HG03196 (cell line): ENCODE results near the gene RUNX1.
"Not testable (repeated sequence)": the region's sequence is repeated elsewhere in the genome, so short reads cannot be mapped to it uniquely, and the experiment has no call there.

Experiments
- ATAC-seq: cut with Tn5 transposase; IDR thresholded peaks from one replicate; pipeline ENCODE4 v1.9.1; 2021; ENCODE audit not compliant: unreplicated experiment

The RUNX1 gene

DNA sequence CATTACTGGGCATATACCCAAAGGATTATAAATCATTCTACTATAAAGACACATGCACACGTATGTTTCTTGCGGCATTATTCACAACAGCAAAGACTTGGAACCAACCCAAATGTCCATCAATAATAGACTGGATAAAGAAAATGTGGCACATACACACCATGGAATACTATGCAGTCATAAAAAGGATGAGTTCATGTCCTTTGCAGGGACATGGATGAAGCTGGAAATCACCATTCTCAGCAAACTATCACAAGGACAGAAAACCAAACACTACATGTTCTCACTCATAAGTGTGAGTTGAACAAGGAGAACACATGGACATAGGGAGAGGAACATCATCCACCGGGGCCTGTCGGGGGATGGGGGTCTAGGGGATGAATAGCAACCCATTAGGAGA is 97.2 kb downstream of the RUNX1 start:
- not testable (repeated sequence) for ATAC-seq

DNA sequence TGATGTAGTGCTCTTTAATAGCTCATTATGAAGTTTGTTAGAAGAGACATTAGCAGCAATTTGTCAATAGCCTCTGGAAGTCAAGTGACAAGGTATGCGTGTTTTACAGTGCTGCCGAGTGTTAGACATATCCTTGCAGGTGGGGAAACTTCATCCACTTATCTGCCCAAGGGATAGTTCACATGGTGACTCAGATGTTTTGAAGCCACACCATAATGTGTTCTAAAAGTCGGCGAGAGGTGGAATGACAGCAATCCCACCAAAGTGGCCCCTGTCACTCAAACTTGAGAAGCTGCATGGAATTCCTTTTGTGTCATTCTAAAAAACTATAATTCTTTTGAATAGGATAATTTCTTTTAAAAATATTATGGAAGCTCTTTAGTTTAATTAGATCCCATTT is 98.1 kb downstream of the RUNX1 start:
- ATAC-seq = no peak

DNA sequence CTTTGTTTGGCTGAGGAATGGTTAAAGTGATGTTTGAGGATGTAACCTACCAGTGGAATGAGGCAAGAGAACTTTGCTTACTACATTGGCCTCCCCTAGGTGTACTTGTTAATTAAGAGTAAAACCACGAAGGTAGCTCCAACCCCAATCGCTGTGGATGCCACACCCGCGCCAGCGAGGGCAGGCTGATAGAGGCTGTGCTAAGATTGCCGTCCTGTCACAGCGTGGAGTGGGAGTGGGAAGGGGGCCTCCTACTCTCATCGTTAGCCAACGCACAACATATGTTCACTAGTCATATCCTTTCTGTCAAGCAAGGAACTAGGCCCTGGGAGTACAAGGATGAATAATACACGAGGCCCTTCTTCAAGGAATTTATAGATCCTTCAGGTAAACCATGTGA is 99.6 kb downstream of the RUNX1 start:
- no peak for ATAC-seq

DNA sequence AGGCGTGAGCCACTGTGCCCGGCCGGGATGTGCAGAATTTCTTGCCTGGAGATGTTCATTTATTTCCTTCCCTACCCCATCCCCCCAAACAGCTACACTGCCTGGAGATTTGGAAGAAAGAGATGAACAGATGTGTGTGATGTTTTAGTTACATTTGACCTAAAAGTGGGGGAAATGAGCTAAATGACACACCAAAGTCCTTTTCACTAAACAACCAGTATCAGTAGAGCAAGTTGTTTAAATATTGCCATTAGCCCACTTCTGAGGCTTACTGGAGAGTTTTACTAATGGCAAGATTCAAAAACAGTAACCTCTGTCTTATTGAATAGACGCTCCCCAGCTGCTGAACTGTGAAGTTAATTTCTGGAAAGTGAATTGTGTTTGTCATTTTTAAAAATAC is 100.1 kb downstream of the RUNX1 start:
- no peak for ATAC-seq

DNA sequence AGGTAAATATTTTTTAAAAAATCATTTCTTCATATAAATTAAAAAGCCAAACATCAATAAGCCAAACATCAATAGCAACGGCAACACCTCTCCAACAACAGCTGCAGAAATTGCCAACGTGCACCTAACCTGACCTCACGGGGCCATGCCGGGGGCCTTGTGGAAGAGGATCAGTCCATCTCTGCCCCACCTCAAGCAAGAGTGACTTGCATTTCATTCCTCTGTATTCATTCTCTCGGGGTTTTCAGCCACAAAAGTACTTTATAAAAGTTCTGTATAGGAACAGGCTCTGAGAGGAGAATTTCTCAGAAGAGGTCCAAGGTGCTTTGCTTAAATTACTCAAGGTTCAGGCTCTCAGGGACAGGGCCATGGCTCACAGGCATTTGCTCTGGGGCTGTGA is 100.9 kb downstream of the RUNX1 start:
- ATAC-seq = no peak

DNA sequence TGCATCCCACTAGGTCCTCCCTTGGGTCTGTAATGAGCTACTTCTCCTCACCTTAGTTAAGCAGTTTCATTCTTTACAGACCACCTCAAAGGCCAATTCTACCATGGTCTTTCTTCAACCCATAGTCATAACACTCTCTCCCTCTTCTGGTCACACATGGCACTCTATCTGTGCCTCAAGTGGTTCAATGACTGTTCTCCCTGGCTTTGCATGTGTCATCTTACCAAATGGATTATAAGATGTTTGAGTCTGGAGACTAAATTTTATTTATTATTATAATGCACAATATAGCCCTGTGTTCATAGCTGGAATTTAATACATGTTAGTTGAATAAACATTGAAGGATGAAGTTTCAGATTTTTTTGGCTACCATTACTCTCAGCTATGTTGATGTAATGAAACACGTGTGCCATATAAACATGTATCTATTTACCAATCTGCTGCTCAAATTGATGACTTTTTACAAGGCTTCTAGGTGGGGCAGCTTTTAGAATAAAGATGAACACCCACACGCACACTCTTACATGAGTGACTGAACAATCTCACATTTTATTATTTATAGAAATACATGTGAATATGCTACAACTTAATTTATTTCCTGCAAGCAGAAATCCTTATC is 102.1 kb downstream of the RUNX1 start:
- no peak for ATAC-seq

DNA sequence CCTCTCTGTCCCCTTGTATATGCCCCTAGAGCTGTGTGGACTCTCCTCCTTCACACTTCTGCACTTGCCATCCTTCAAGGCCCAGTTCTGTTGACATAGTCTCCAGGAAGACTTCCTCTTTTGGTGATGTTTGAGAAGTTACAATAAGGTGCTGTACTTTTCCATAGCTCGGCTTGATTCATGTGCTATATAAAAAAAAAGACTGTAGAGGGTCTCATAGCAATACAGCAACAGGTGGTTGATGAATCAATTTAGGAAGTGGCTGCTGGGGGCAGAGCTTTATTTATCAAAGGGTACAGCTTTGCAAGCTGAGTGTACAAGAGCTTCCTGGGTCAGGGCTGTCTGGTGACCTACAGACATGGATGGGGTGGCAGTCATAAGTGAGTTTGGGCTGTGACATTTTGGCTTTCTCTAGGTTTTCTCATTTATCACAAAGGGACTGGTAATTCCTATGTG is 102.7 kb downstream of the RUNX1 start:
- ATAC-seq = no peak

DNA sequence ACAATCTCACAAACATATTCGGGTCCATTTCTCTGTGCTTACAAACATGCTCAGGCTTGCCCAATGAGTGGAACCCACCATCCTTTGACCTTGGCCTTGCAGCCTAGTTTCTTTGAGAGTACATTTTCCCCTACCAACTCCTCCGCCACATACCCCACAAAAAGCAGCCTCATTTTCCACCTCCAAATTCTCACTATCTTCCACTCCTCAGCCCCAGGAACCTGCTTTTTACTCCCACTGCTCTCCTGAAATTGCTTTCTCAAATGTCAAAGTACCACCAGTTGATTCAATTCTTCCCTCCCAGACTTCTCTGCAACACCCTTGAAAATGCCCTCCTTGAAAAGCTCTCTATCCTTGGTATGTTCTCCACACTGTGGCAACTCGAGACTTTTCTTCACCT is 103.8 kb downstream of the RUNX1 start:
- ATAC-seq = no peak

DNA sequence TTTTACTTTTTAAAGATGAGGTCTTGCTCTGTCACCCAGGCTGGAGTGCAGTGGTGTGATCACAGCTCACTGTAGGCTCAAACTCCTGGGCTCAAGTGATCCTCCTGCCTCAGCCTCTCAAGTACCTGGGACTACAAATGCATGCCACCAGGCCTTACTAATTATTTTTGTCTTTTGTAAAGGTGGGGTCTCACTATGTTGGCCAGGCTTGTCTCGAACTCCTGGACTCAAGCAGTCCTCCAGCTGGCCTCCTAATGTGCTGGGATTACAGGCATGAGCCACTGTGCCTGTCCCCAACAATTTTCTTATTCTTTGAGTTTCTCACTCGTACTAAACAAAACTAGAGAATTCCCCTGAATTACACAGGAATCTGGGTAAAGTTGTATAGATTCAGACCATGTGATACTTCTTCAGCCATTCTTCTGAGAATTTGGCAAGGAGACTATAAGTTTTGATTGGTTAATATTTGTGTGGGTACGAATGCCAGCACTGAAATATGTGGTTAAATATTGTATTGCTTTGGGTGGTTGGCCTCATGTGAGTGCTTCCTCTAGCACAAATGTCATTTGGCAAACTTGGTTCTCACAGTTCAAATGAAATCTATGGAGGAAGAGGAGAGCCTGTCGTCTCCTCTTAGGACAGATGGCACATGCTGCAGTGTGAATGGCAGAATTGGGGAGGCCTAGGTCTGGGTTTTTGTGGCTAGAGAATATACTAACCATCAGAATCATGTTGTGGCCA is 104.9 kb downstream of the RUNX1 start:
- no peak for ATAC-seq

DNA sequence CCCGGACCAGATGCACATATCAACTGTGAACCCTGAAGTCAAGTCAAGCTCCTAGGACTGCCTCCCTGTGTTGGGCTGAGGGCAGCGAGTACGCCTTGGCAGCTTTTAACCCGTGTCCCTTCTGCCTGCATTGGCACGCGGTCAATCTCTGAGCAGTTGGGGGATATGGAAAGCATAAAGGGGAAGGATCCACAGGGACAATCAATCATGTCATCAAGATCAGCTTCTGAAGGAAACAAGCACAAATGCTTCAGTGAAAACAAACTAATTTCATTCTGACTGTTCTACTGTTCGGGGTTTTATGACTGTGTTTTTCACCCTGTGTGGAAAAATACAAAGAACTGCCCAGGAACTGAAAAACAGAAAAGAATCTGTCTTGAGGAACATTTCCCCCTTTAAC is 106.2 kb downstream of the RUNX1 start:
- ATAC-seq = no peak

DNA sequence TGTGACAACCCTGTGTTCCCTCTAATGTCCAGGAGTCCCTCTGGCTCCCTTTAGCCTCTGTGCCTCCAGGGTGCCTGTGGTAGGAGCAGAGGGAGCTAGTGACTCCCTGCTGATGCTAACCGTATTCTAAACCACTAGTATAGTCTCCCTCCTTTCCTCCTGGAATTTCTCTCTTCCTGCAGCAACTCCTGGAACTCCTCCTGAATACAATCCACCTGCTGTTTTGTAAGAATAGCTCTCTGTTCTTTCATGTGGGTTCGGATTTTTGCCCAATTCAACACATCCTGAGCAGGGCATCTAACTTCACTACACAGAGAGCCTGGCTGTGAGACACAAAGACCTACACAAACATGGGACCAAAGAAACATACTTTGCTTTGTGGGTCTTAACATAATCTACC is 107.9 kb downstream of the RUNX1 start:
- ATAC-seq = no peak

DNA sequence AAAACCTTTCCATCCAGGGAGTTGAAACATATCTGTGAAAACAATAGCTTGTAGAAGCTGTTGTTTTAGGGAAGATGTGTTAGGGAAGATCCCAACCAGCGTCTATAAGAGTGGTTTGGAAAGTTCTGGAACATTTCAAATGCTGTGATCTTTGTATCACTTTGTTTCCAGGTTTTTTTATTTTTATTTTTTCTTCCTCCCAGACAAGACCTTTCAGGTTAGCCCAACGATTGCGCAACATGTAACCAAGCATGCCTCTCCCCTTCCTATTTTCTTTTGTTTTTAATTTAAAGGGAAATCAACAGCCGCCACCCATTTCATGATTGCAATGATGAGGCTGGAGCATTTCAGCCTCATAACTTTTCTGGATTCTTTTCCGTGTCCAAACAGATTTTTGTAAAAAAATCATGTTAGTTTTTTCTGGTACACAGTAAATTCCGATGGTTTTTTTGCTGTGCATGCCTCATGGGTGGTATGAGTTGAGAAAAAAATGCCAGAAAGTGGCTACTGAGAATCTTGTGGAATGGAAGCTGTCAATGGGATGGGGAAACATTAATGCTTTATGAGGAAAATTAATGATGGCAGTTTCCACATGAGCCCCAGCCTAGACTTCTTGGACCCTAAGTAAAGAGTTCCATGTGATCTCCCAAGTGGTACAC is 109.3 kb downstream of the RUNX1 start:
- no peak for ATAC-seq

DNA sequence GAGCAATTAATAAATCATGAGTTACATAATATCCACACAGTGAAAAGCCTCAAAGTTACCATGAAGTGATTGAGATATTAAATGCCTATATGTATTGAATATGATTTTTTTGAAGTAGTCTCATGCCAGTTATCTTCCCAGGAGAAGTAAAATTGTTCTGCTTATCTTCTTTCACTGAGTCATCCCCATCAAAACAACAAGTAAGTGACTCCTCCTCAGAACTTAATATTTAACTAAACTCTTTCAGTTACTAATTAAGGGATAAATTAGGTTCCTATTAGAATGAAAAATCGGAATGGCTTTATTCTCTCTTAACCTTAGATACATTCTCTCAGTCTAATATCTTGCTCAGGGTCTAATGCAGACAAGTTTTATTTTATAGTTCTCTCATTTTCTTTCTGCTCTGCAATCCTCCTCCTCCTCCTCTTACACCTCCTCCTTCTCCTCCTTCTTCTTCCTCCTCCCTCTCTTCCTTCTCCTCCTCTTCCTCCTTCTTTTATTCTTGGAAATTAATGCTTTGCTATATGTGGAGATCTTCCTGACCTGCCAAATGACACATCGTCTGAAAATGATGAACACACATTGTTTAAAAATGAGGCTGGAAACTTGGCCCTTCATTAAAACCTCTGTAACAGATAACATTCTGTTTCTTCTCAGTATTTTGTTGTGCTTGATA is 110.9 kb downstream of the RUNX1 start:
- no peak for ATAC-seq

DNA sequence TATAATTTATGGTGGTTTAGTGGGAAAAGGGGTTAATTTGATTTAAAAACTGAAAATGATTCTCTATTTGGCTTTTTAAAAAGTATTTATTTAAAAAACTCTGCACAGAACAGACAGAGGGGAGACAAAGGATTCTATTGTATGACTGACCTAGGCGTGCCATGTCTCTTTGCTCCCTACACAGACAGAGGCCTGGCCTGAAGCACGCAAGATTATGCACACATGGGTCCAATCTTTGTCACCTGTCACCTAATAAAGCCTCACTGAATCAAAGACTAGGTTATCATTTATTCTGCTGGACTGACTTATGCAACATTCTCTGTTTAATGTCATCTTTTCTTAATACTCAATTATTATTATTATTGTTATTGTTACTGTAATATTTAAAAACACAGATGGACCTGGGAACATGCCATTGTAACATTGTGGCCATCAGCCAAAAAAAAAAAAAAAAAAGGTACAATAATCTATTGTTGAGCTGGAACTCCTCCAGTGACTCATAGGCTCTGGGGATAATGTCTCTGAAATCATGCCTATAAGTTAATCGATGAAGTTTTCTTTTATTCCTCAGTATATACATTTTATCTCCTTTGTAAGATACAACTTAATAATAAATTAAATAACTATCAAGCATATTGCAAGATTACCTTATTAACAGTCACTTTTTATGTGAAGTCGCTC is 112.1 kb downstream of the RUNX1 start:
- ATAC-seq = no peak

DNA sequence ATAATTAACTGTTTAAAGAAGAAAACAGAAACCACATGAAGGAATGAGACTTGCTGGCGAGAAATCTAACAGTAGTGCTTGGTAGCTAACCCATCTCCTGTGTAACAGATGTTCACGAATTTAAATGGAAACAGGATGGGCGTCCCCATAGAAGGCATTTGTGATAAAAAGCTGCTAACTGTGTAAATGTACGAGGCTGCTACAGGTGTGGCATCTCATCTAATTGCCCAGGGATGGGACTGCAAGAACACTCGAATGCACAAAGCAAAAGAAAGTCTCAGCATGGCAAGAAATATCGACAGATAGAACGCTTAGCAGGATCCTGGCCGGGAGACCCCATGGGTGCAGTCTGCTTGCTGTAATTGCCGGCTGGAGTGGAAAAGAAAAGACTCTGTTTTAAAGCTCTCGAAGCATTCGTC is 112.7 kb downstream of the RUNX1 start:
- ATAC-seq = no peak

DNA sequence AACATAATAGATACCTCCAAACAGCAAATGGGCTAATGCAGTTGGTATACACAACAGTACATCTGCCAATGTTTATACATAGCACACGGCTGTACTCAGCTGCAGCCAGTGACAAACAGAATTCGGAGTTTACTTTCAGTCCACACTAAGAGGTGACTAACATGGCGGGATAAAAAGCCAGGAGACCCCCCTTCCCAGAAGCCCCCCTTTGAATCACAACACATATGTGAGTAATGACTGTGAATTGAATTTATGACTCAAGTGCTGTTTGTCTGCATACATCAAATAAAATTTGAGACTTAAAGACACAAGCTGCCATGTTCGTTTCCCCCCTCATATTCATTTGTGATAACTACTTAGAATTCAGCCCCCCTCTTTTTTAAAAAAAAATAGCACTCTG is 113.2 kb downstream of the RUNX1 start:
- ATAC-seq = no peak

DNA sequence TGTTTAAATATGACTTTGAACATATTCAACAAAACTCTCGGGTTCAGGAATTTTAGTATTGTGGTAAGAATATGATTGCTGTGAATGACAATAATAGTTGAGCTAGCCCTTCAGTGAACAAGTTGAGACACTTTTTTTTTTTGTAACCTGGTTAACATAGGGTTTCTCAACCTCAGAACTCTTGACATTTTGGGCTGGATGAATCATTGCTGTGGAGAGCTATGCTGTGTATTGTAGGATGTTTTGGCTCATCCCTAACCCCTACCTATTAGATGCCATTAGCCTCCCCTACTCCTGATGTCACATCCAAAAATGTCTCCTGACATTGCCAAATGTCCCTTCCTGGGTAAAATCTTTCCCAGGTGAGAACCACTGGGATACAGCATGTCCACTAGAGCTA is 113.7 kb downstream of the RUNX1 start:
- no peak for ATAC-seq

DNA sequence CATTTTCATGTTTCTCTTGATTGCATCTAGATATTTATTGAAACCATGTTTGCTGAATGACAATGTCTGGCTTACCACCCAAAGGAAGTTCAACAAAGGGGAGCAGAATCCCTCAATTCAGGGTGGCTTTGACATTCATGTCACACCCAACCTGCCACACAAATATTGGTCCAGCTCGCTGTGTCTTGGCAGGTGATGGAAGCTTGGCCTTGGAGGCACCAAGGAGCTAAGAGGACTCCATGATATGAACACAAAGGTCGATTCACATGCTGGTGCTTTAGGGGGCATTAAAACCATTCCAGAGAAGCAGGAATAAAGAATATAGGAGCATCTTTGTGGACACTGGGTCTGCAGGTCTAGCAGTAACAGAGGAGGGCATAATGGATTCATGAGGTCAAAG is 114.8 kb downstream of the RUNX1 start:
- ATAC-seq = no peak

DNA sequence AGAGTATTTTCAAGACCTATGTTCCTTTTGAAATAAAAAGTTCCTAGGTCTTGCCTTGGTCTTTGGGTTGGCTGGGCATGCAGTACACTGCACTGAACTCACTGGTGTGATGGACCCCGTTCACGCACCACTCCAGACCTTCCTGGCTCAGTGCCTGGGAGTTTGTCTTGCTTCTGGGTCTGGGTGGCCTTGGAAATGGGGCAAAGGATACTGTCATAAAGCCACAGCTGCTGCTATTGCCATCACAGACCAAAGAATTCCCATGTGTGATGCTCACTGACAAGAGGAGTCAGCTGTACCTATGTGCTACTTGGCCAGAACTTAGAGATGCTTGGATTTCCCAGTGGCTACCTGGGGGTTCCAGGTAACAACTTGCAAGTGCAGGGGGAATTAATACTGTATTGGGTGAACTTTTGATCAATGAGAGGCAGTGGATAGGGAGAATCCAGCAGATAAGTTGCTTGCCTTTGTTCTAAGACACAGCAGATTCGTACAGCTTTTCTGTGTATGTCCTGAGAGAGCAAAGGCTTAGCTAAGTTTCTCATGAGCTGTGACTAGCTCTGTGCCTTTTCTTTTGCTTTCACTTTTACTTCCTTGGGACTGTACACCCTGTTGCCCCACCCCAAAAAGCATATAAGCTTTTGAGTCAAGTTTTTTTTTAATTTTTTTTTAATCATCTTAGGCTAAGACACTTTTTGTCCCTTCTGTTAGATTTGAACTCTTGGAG is 115.3 kb downstream of the RUNX1 start:
- no peak for ATAC-seq

DNA sequence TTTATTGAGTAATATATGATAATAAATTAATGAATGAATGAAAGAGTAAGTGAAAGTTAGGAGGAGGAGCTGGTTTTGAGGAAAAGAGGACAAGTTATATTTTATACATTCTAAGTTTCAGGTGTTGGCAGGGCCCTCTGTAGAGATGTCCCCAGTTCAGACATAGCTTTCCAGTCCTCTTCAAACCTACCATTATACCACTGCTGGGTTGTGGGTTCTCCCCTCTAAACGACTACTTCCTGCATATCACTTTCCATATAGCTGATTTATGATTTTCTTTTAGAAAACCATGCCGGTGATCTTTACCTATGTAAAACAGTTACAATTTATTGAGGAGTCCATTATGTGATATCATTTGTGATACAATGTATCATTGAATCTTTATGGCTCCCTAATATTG is 116.9 kb downstream of the RUNX1 start:
- no peak for ATAC-seq

DNA sequence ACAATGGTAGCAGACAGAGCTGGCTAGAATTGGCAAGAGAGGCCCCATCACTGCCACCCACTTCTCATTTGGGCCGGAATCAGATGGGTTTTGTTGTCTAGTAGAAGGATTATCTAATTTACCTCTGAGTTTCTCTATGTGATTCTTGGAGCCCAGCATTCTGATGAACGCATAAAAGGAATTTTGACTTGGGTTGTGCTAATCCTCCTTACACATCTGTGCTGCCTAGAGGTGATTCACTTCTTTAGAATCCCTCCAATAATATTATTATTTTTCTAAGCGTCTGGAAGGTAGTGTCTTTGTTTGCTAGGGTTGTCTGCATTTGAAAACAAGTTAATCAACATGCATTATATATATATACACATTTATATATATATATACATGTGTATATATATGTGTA is 118.1 kb downstream of the RUNX1 start:
- no peak for ATAC-seq
